ENCODE measurements around the gene NUP160. TPM values are rescaled to one million over a fixed set of nuclear protein-coding genes. Genes with fewer than 3 reads are reported as not detected.

Gene NUP160
- total RNA-seq, 1 experiment from 2014 or later, result 46.3 TPM

DNA sequence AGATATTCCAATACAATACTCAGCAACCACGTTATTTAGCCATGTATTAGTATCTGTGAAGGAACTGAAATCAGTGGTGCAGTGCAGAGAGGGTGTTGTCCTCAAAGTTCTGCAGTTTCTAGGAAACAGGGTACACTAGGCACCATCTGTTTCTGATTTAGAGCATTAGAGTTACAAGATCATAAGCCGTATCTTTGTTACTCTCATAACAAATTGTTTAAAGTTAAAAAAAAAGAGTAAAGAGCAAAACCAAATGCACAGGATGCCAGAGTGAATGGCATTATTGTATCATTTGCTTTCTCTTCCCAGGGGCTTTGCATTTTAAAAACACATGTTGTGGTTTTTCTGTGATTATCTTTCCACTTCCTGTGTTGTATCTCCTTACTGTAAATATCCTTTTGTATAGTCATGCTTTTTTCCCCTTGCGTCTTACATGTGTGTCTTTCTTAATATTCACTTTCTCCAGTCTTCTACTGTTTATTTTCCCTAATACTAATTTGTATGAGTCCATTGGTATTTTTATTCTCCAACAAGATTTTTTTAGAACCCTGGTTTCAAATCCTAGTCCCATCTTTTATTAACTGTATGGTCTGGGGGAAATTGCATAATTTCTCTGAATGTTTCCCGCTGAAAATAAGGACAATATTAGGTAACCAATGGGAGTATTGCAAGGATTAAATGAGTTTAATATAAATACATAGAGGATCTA is 15.2 kb upstream of the NUP160 start:
- H3K9me3 ChIP-seq (ENCODE audit: control insufficient read depth, insufficient read depth, low read depth, low read length), result 0 out of 2 replicates have a peak, but pooled peaks cover 4% of the 10 kb centered on the region
- in situ Hi-C loops (cut with HindIII; ENCODE audit: low pct_unique_long_range_greater_than_20kb, low sequenced_read_pairs) (no loop called here), intact Hi-C loops (cut with micrococcal nuclease; ENCODE audit: unreplicated experiment) (no loop called here)
- ChIA-PET CTCF (no interaction called here), POLR2A (no interaction called here)
- no peak overlapping the region for H3K4me3 ChIP-seq (ENCODE audit: low read depth in 2 of 2, low read length in 2 of 2)
- ATAC-seq, result no peak
- TF ChIP-seq, protein P1, sequence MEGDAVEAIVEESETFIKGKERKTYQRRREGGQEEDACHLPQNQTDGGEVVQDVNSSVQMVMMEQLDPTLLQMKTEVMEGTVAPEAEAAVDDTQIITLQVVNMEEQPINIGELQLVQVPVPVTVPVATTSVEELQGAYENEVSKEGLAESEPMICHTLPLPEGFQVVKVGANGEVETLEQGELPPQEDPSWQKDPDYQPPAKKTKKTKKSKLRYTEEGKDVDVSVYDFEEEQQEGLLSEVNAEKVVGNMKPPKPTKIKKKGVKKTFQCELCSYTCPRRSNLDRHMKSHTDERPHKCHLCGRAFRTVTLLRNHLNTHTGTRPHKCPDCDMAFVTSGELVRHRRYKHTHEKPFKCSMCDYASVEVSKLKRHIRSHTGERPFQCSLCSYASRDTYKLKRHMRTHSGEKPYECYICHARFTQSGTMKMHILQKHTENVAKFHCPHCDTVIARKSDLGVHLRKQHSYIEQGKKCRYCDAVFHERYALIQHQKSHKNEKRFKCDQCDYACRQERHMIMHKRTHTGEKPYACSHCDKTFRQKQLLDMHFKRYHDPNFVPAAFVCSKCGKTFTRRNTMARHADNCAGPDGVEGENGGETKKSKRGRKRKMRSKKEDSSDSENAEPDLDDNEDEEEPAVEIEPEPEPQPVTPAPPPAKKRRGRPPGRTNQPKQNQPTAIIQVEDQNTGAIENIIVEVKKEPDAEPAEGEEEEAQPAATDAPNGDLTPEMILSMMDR (IDR thresholded peaks at IDR 0.05), result no peak
- TF ChIP-seq SIN3A (IDR thresholded peaks at IDR 0.05; ENCODE audit: borderline replicate concordance, insufficient read depth, low read depth, low read length), result no peak
- no peak for TF ChIP-seq POLR2AphosphoS5 (IDR thresholded peaks at IDR 0.05; ENCODE audit: low read depth, low read length)
- no peak for TF ChIP-seq TCF7L2 (IDR thresholded peaks at IDR 0.05; ENCODE audit: low read depth, low read length)
- TF ChIP-seq, protein P2, sequence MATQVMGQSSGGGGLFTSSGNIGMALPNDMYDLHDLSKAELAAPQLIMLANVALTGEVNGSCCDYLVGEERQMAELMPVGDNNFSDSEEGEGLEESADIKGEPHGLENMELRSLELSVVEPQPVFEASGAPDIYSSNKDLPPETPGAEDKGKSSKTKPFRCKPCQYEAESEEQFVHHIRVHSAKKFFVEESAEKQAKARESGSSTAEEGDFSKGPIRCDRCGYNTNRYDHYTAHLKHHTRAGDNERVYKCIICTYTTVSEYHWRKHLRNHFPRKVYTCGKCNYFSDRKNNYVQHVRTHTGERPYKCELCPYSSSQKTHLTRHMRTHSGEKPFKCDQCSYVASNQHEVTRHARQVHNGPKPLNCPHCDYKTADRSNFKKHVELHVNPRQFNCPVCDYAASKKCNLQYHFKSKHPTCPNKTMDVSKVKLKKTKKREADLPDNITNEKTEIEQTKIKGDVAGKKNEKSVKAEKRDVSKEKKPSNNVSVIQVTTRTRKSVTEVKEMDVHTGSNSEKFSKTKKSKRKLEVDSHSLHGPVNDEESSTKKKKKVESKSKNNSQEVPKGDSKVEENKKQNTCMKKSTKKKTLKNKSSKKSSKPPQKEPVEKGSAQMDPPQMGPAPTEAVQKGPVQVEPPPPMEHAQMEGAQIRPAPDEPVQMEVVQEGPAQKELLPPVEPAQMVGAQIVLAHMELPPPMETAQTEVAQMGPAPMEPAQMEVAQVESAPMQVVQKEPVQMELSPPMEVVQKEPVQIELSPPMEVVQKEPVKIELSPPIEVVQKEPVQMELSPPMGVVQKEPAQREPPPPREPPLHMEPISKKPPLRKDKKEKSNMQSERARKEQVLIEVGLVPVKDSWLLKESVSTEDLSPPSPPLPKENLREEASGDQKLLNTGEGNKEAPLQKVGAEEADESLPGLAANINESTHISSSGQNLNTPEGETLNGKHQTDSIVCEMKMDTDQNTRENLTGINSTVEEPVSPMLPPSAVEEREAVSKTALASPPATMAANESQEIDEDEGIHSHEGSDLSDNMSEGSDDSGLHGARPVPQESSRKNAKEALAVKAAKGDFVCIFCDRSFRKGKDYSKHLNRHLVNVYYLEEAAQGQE (IDR thresholded peaks at IDR 0.05; ENCODE audit: insufficient read depth in 1 of 2, low read depth in 2 of 2, low read length in 1 of 2), result no peak
- no peaks in the 10 kb centered on the region for H3K27me3 ChIP-seq (ENCODE audit: control insufficient read depth, insufficient read depth, low read length)
- peak overlapping the region; percentile 59 for H3K27ac ChIP-seq (ENCODE audit: low read length)
- peaks cover 15% of the 10 kb centered on the region; the same call in 1 of the 2 replicates for H3K4me1 ChIP-seq (ENCODE audit: control insufficient read depth, insufficient read depth, low read length)
- no peaks in the 10 kb centered on the region for H3K36me3 ChIP-seq (ENCODE audit: control insufficient read depth, insufficient read depth, low read length)
- no TSS peak for BruUV-seq (replicated peaks)
- DNase-seq (ENCODE audit: low read depth, low spot score), result no peak

DNA sequence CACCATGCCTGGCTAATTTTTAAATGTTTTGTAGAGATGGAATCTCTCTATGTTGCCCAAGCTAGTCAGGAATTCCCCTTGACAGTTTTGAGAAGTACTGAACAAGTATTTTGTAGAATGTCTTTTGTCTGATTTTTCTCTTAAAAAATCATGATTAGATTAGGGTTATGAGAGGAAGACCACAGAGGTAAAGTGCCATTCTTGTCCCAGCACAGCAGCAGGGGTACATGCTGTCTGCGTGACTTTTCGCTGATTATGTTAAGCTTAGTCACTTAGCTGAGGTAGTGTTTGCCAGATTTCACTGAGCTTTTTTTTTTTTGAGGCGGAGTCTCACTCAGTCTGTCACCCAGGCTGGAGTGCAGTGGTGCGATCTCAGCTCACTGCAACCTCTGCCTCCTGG is 13.6 kb upstream of the NUP160 start:
- DNase-seq (ENCODE audit: low read depth, low spot score) (no peak), ATAC-seq (no peak)
- no TSS peak for BruUV-seq (replicated peaks)
- in situ Hi-C loops (cut with HindIII; ENCODE audit: low pct_unique_long_range_greater_than_20kb, low sequenced_read_pairs), result no loop called here
- no peak overlapping the region for H3K4me3 ChIP-seq (ENCODE audit: low read depth in 2 of 2, low read length in 2 of 2)
- TF ChIP-seq, protein P1 (IDR thresholded peaks at IDR 0.05), result no peak
- TF ChIP-seq TCF7L2 (IDR thresholded peaks at IDR 0.05; ENCODE audit: low read depth, low read length) (no peak), SIN3A (IDR thresholded peaks at IDR 0.05; ENCODE audit: borderline replicate concordance, insufficient read depth, low read depth, low read length) (no peak), POLR2AphosphoS5 (IDR thresholded peaks at IDR 0.05; ENCODE audit: low read depth, low read length) (no peak)
- TF ChIP-seq, protein P2 (IDR thresholded peaks at IDR 0.05; ENCODE audit: insufficient read depth in 1 of 2, low read depth in 2 of 2, low read length in 1 of 2), result no peak
- H3K9me3 ChIP-seq (ENCODE audit: control insufficient read depth, insufficient read depth, low read depth, low read length), result 0 out of 2 replicates have a peak, but pooled peaks cover 4% of the 10 kb centered on the region
- H3K27ac ChIP-seq (ENCODE audit: low read length), result peak overlapping the region; percentile 78; the same call in 1 of the 2 replicates
- H3K4me1 ChIP-seq (ENCODE audit: control insufficient read depth, insufficient read depth, low read length), result peaks cover 28% of the 10 kb centered on the region
- intact Hi-C loops (cut with micrococcal nuclease; ENCODE audit: unreplicated experiment), result no loop called here
- H3K27me3 ChIP-seq (ENCODE audit: control insufficient read depth, insufficient read depth, low read length), result no peaks in the 10 kb centered on the region
- no peaks in the 10 kb centered on the region for H3K36me3 ChIP-seq (ENCODE audit: control insufficient read depth, insufficient read depth, low read length)
- POLR2A ChIA-PET, result no interaction called here
- CTCF ChIA-PET, result interaction anchor here (0.6 kb wide), 1 partner anchor 68 kb away, joined by 8 read pairs; no protein-coding TSS in a partner anchor

All from Panc1 (cell line).